K562 (cell line): Measurements from ENCODE around the gene FAM174B. TPM values are rescaled to one million over a fixed set of nuclear protein-coding genes. Genes with fewer than 3 reads are reported as not detected.

Source experiments
- ATAC-seq: fragments of 200-7000 bp; cut with Tn5 transposase; 3 replicates; pipeline ENCODE4 v1.9.1; 2020; ENCODE audit warnings: moderate library complexity
- BruUV-seq: library from RNA; stranded (reverse); fragments of 400-500 nt; replicated peaks from 2 replicates; lab custom pipeline; 2021; lab: Mats Ljungman, UMichigan
- CTCF ChIA-PET: fragments of 300-600 bp; formaldehyde crosslinking; extraction: SDS; loops from one replicate; lab custom pipeline; 2021; ENCODE audit warnings: low intra/inter-chr PET ratio; lab: Yijun Ruan, JAX
- POLR2A ChIA-PET: fragments of 300-600, 350-650 bp; sonication (Branson Sonifier 250); formaldehyde crosslinking; extraction: SDS; loops from one replicate; lab custom pipeline; 2021; ENCODE audit warnings: antibody characterized with exemption, inconsistent platforms; lab: Yijun Ruan, JAX
- DNase-seq, 4 experiments: peaks; one replicate each; pipeline versions ENCODE4 v3.0.0 to v3.0.0-alpha.2; 2011 to 2018; ENCODE audit warnings: low spot score in 3 of 4, mixed read lengths in 3 of 4; ENCODE audit errors: extremely low read depth in 1 of 4
- FAIRE-seq: peaks from 2 replicates; lab custom pipeline; 2011; peaks lifted over from hg19 to GRCh38; lab: Jason Lieb, UNC
- H2AFZ ChIP-seq: 2 replicates; pipeline ENCODE4 v1.6.0; 2011; ENCODE audit warnings: low read depth, low read length, control low read depth, inconsistent platforms
- H3K27ac ChIP-seq: fragments of 200-600 bp; 3 replicates; pipeline ENCODE4 v1.8.0; 2011; ENCODE audit warnings: low read depth, mild to moderate bottlenecking, control low read depth, inconsistent platforms, low read length, moderate library complexity, mixed read lengths; ENCODE audit errors: extremely low read depth
- H3K27me3 ChIP-seq, 2 experiments: fragments of 300-600 bp in 1 of 2; 2 replicates in 1 of 2; 3 replicates in 1 of 2; pipeline versions ENCODE4 v1.6.0 to v1.8.0; 2011; ENCODE audit warnings: inconsistent platforms in 2 of 2, low read length in 2 of 2, mild to moderate bottlenecking in 1 of 2, mixed read lengths in 1 of 2, moderate library complexity in 1 of 2; ENCODE audit not compliant: control insufficient read depth in 2 of 2, insufficient read depth in 2 of 2
- H3K36me3 ChIP-seq: fragments of 300-600 bp; 3 replicates; pipeline ENCODE4 v1.8.0; 2011; ENCODE audit warnings: mild to moderate bottlenecking, low read length, inconsistent platforms; ENCODE audit not compliant: control insufficient read depth, insufficient read depth
- H3K4me1 ChIP-seq, 2 experiments: fragments of 200-600 bp in 1 of 2; replicated peaks in 1 of 2; 2 replicates in 1 of 2; 3 replicates in 1 of 2; pipeline versions ENCODE4 v1.5.1 to v1.8.0; 2011; ENCODE audit warnings: inconsistent platforms in 2 of 2, low read length in 2 of 2, mild to moderate bottlenecking in 1 of 2, mixed read lengths in 1 of 2, moderate library complexity in 1 of 2; ENCODE audit not compliant: control insufficient read depth in 2 of 2, insufficient read depth in 2 of 2
- H3K4me2 ChIP-seq: 2 replicates; pipeline ENCODE4 v1.6.1; 2011; ENCODE audit warnings: low read length, control low read depth, inconsistent platforms, mixed read lengths; ENCODE audit not compliant: insufficient read depth
- H3K4me3 ChIP-seq: fragments of 200-600 bp; sonication (generic), shearing (Covaris generic); 2 replicates; pipeline ENCODE4 v1.5.1; 2016; ENCODE audit warnings: control low read depth, inconsistent platforms
- H3K79me2 ChIP-seq: fragments of 200-600 bp; 3 replicates; pipeline ENCODE4 v1.8.0; 2011; ENCODE audit warnings: low read length, inconsistent platforms; ENCODE audit not compliant: control insufficient read depth, insufficient read depth
- H3K9ac ChIP-seq, 2 experiments: 2 replicates each; pipeline versions ENCODE4 v1.6.0 to v1.6.1; 2011; ENCODE audit warnings: low read depth in 2 of 2, low read length in 2 of 2, control low read depth in 1 of 2, inconsistent platforms in 1 of 2, mild to moderate bottlenecking in 1 of 2, mixed read lengths in 1 of 2; ENCODE audit not compliant: insufficient read depth in 1 of 2
- H3K9me1 ChIP-seq: one replicate; pipeline ENCODE4 v1.6.0; 2011; ENCODE audit warnings: inconsistent platforms, mild to moderate bottlenecking, low read length, moderate library complexity; ENCODE audit not compliant: control insufficient read depth, insufficient read depth
- H3K9me3 ChIP-seq: replicated peaks from 2 replicates; pipeline ENCODE4 v1.5.1; 2011; ENCODE audit warnings: low read depth, low read length, inconsistent platforms; ENCODE audit not compliant: control insufficient read depth, insufficient read depth
- H4K20me1 ChIP-seq: replicated peaks from 2 replicates; pipeline ENCODE4 v1.6.1; 2011; ENCODE audit warnings: low read length, inconsistent platforms, mixed read lengths; ENCODE audit not compliant: control insufficient read depth, insufficient read depth
- CREM ChIP-seq: IDR thresholded peaks from 2 replicates; pipeline ENCODE4 v1.6.1; 2014; ENCODE audit warnings: antibody characterized with exemption, low read depth
- EP400 ChIP-seq: fragments of 450-650 bp; IDR thresholded peaks from 2 replicates; pipeline ENCODE4 v1.6.1; 2017; ENCODE audit warnings: antibody characterized with exemption, mild to moderate bottlenecking, moderate library complexity
- FIP1L1 ChIP-seq: fragments of 200-400 bp; formaldehyde crosslinking; IDR thresholded peaks from 2 replicates; pipeline ENCODE4 v1.6.1; 2018; ENCODE audit warnings: mild to moderate bottlenecking, low read depth, low read length; ENCODE audit not compliant: poor library complexity, severe bottlenecking
- HMGN3 ChIP-seq: IDR thresholded peaks from 2 replicates; pipeline ENCODE4 v1.6.1; 2011; ENCODE audit warnings: borderline replicate concordance, low read depth, mild to moderate bottlenecking, mixed read lengths, low read length; ENCODE audit not compliant: insufficient read length; ENCODE audit errors: extremely low read depth
- ILK ChIP-seq: fragments of 450-650 bp; IDR thresholded peaks from 2 replicates; pipeline ENCODE4 v1.6.1; 2016; ENCODE audit warnings: missing genetic modification characterization, low read depth, mild to moderate bottlenecking, missing compliant biosample characterization, moderate library complexity, borderline replicate concordance
- MAFG ChIP-seq: fragments of 450-650 bp; conservative IDR thresholded peaks from 2 replicates; pipeline ENCODE4 v1.6.1; 2016; ENCODE audit warnings: missing genetic modification characterization, missing compliant biosample characterization
- MTA3 ChIP-seq: fragments of 450-650 bp; formaldehyde crosslinking; IDR thresholded peaks from 2 replicates; pipeline ENCODE4 v1.6.1; 2017; ENCODE audit warnings: mild to moderate bottlenecking, borderline replicate concordance
- MTF1 ChIP-seq: fragments of 250-450 bp; sonication (Bioruptor Pico); IDR thresholded peaks from 2 replicates; pipeline ENCODE4 v1.9.0; 2021; ENCODE audit warnings: moderate library complexity, mild to moderate bottlenecking, inconsistent platforms, borderline replicate concordance
- RBBP5 ChIP-seq: fragments of 200-600 bp; sonication (generic); IDR thresholded peaks from 2 replicates; pipeline ENCODE4 v1.6.1; 2012; ENCODE audit warnings: borderline replicate concordance, mild to moderate bottlenecking, low read length, control low read depth, inconsistent platforms; ENCODE audit not compliant: insufficient read depth, poor library complexity, severe bottlenecking
- RHOXF2B ChIP-seq: fragments of 250-450 bp; sonication (Bioruptor Pico); conservative IDR thresholded peaks from 2 replicates; pipeline ENCODE4 v1.5.1; 2021
- TFAP4 ChIP-seq: sonication (generic); formaldehyde crosslinking; IDR thresholded peaks from 2 replicates; pipeline ENCODE4 v1.8.0; 2022; ENCODE audit warnings: missing genetic modification reagents, mild to moderate bottlenecking, moderate library complexity, borderline replicate concordance
- ZBTB11 ChIP-seq, 3 experiments: fragments of 200-800 bp in 1 of 3; fragments of 250-450 bp in 1 of 3; fragments of 450-650 bp in 1 of 3; sonication (Bioruptor Pico) in 1 of 3; sonication (Bioruptor generic) in 1 of 3; formaldehyde crosslinking in 1 of 3; IDR thresholded peaks; 2 replicates each; pipeline versions ENCODE4 v1.6.1 to v1.8.0; 2016 to 2022; ENCODE audit warnings: mild to moderate bottlenecking in 2 of 3, missing genetic modification characterization in 2 of 3, missing compliant biosample characterization in 1 of 3, moderate library complexity in 1 of 3
- ZNF175 ChIP-seq: fragments of 200-800 bp; sonication (Bioruptor generic); IDR thresholded peaks from 2 replicates; pipeline ENCODE4 v1.6.1; 2016; ENCODE audit warnings: low read depth, mild to moderate bottlenecking, missing genetic modification characterization, missing compliant biosample characterization
- ZNF449 ChIP-seq: fragments of 250-450 bp; sonication (Bioruptor Pico); IDR thresholded peaks from 2 replicates; pipeline ENCODE4 v1.8.0; 2022; ENCODE audit warnings: moderate library complexity, mild to moderate bottlenecking, inconsistent platforms
- ZNF561 ChIP-seq: fragments of 450-650 bp; formaldehyde crosslinking; conservative IDR thresholded peaks from 2 replicates; pipeline ENCODE4 v1.4.0; 2020; ENCODE audit warnings: mild to moderate bottlenecking, moderate library complexity
- ZNF589 ChIP-seq: fragments of 200-800 bp; sonication (Bioruptor generic); IDR thresholded peaks from 2 replicates; pipeline ENCODE4 v1.6.1; 2016; ENCODE audit warnings: low read depth, missing genetic modification characterization, missing compliant biosample characterization
- WGBS: fragments of 100-300 bp; shearing (Covaris generic); methylation state at CpG from one replicate; pipeline ENCODE4 v1.1.6; 2016; ENCODE audit warnings: low coverage, mixed read lengths; ENCODE audit not compliant: insufficient coverage; ENCODE audit errors: missing lambda C conversion rate; 5-methylcytosine and 5-hydroxymethylcytosine counted together
- in situ Hi-C: fragments of 300-500 bp; cut with MboI; formaldehyde crosslinking; loops from 4 replicates; pipeline ENCODE4 v1.15.0; 2018; ENCODE audit warnings: inconsistent platforms, mixed read lengths
- intact Hi-C: fragments of 100-400 bp; cut with micrococcal nuclease; formaldehyde crosslinking; loops from 2 replicates; pipeline ENCODE4 v1.14.2; 2022
- polyA plus RNA-seq, 8 experiments: library from polyadenylated mRNA; depleted of rRNA in 4 of 8; stranded (reverse) in 5 of 8; unstranded in 3 of 8; fragments of >200 nt; fragmentation: Nextera tagmentation in 2 of 8; fragmentation: Illumina TruSeq in 1 of 8; extraction: Ambion mirVana in 2 of 8; extraction: Trizol in 1 of 8; gene quantifications; 2 replicates each; pipeline versions ENCODE4 v1.2.1 to v1.2.3, GENCODE V29; 2011 to 2014; ENCODE audit warnings: inconsistent platforms in 1 of 8, missing spikeins in 1 of 8
- total RNA-seq, 7 experiments: library from RNA; depleted of rRNA in 6 of 7; stranded (reverse); fragments of >200 nt in 6 of 7; fragmentation: Illumina TruSeq in 2 of 7; extraction: Trizol in 2 of 7; gene quantifications; 2 replicates each; pipeline versions ENCODE4 v1.2.1 to v1.2.3, GENCODE V29; 2011 to 2021; ENCODE audit warnings: low replicate concordance in 1 of 7

Gene FAM174B
- total and polyA plus RNA-seq, 9 of the 15 experiments (the other 6 are each of a cell fraction or from before 2014, with no cell fraction given), result 0.39 to 2.7 (median 1.9) TPM; not detected in 1

- H3K79me2 ChIP-seq, result no peaks in the 10 kb centered on the region
- H4K20me1 ChIP-seq, result no peaks in the 10 kb centered on the region
- ATAC-seq (no peak), DNase-seq (no peak), FAIRE-seq (no peak)
- no peaks in the 10 kb centered on the region for H3K4me1 ChIP-seq
- ChIA-PET POLR2A (interaction anchor here (0.6 kb wide), 1 partner anchor 214 kb away, joined by 3 read pairs; no protein-coding TSS in a partner anchor), CTCF (no interaction called here)
- BruUV-seq, result no TSS peak
- H3K9ac ChIP-seq, result no peak overlapping the region
- no peaks in the 10 kb centered on the region for H3K9me1 ChIP-seq
- peaks cover 7 to 52% of the 10 kb centered on the region in 2 experiments; a peak in 4 of 5 replicates for H3K27me3 ChIP-seq
- H2AFZ ChIP-seq, result no peak overlapping the region
- intact Hi-C loops (no loop called here), in situ Hi-C loops (no loop called here)
- no peaks in the 10 kb centered on the region for H3K36me3 ChIP-seq
- WGBS, result under 1% methylated on average over 7 of the region's 7 CpGs
- H3K4me3 ChIP-seq, result no peak overlapping the region
- H3K27ac ChIP-seq, result no peak overlapping the region
- H3K9me3 ChIP-seq, result no peaks in the 10 kb centered on the region
- H3K4me2 ChIP-seq, result no peak overlapping the region
- TF ChIP-seq HMGN3 (no peak), MAFG (no peak), ZNF561 (CRISPR knock-in tag) (no peak), ZNF589 (CRISPR knock-in tag) (no peak), ZBTB11 (CRISPR knock-in tag; IDR thresholded peaks at IDR 0.05) (no peak), RHOXF2B (CRISPR knock-in tag) (no peak), EP400 (no peak), MTA3 (no peak), RBBP5 (no peak), ZNF449 (CRISPR knock-in tag) (no peak), CREM (no peak), FIP1L1 (no peak), ILK (tag) (no peak), TFAP4 (CRISPR knock-in tag) (no peak), ZNF175 (CRISPR knock-in tag) (no peak), MTF1 (CRISPR knock-in tag) (no peak)
Measured at GRCh38 chr15:92580933-92581445, 74.6 kb downstream of the FAM174B start.
